Measurements from ENCODE around the gene RALGPS1.

The RALGPS1 gene

GRCh38 chr9:127231666-127232065, 317.1 kb downstream of the RALGPS1 start:
- DNase-seq, result no peak

GRCh38 chr9:127232833-127233549, 318.4 kb downstream of the RALGPS1 start:
- DNase-seq, result no peak

- no peak for DNase-seq
Measured at GRCh38 chr9:127233550-127233949, 319.0 kb downstream of the RALGPS1 start.

GRCh38 chr9:127233989-127234388, 319.4 kb downstream of the RALGPS1 start:
- DNase-seq, result no peak

- DNase-seq, result no peak
Measured at GRCh38 chr9:127237801-127238200, 323.2 kb downstream of the RALGPS1 start.

GRCh38 chr9:127241354-127241753, 326.8 kb downstream of the RALGPS1 start:
- no peak for DNase-seq

GRCh38 chr9:127244609-127245601, 330.3 kb downstream of the RALGPS1 start:
- peak; percentile 96 for DNase-seq

- DNase-seq, result peak in 1 of 2 experiments; percentile 16
Measured at GRCh38 chr9:127245637-127246164, 331.1 kb downstream of the RALGPS1 start.

GRCh38 chr9:127248241-127248640, 333.7 kb downstream of the RALGPS1 start:
- no peak for DNase-seq

GRCh38 chr9:127249877-127250276, 335.3 kb downstream of the RALGPS1 start:
- DNase-seq, result no peak

GRCh38 chr9:127250896-127251391, 336.4 kb downstream of the RALGPS1 start:
- no peak for DNase-seq

GRCh38 chr9:127252410-127253318, 338.1 kb downstream of the RALGPS1 start:
- DNase-seq, result no peak

GRCh38 chr9:127253446-127253845, 338.9 kb downstream of the RALGPS1 start:
- no peak for DNase-seq

- no peak for DNase-seq
Measured at GRCh38 chr9:127255692-127256091, 341.1 kb downstream of the RALGPS1 start.

- DNase-seq, result no peak
Measured at GRCh38 chr9:127256324-127256723, 341.7 kb downstream of the RALGPS1 start.

- no peak for DNase-seq
Measured at GRCh38 chr9:127258606-127259471, 344.3 kb downstream of the RALGPS1 start.

GRCh38 chr9:127262602-127263001, 348.0 kb downstream of the RALGPS1 start:
- no peak for DNase-seq

- no peak for DNase-seq
Measured at GRCh38 chr9:127263237-127263636, 348.7 kb downstream of the RALGPS1 start.

GRCh38 chr9:127263664-127264063, 349.1 kb downstream of the RALGPS1 start:
- DNase-seq, result no peak

- no peak for DNase-seq
Measured at GRCh38 chr9:127264462-127265219, 350.1 kb downstream of the RALGPS1 start, which contains the start of gene GARNL3. TSS of gene GARNL3 (plus strand) at chr9:127264774. CDS start at chr9:127264878, 104 bp downstream.
